SIG-M5 treated with dmso at 0.1 percent for 504 hours (cell line): Measurements from ENCODE around the gene PYGM.
"Not testable (repeated sequence)": the region's sequence is repeated elsewhere in the genome, so short reads cannot be mapped to it uniquely, and the experiment has no call there.

ENCODE experiments used
- DNase-seq: peaks from one replicate; lab custom pipeline; 2025; ENCODE audit not compliant: unreplicated experiment; lab: John Stamatoyannopoulos, UW

PYGM gene

GRCh38 chr11:64718780-64719124 lies 41.0 kb downstream of the PYGM start:
- DNase-seq, result no peak

- no peak for DNase-seq
Measured at GRCh38 chr11:64718084-64718779, 41.5 kb downstream of the PYGM start.

GRCh38 chr11:64717268-64717578 lies 42.6 kb downstream of the PYGM start:
- DNase-seq, result no peak

GRCh38 chr11:64716473-64717267 lies 43.1 kb downstream of the PYGM start:
- no peak for DNase-seq

- no peak for DNase-seq
Measured at GRCh38 chr11:64715756-64716472, 43.9 kb downstream of the PYGM start.

GRCh38 chr11:64715110-64715509 lies 44.7 kb downstream of the PYGM start:
- DNase-seq, result no peak

GRCh38 chr11:64714666-64715065 lies 45.1 kb downstream of the PYGM start:
- no peak for DNase-seq

- DNase-seq, result no peak
Measured at GRCh38 chr11:64713781-64714363, 45.9 kb downstream of the PYGM start.

GRCh38 chr11:64713016-64713707 lies 46.6 kb downstream of the PYGM start:
- DNase-seq, result no peak

- DNase-seq, result no peak
Measured at GRCh38 chr11:64712430-64713015, 47.3 kb downstream of the PYGM start.

- DNase-seq, result no peak
Measured at GRCh38 chr11:64711956-64712362, 47.8 kb downstream of the PYGM start.

GRCh38 chr11:64711138-64711955 lies 48.4 kb downstream of the PYGM start:
- DNase-seq, result no peak

GRCh38 chr11:64710418-64711137 lies 49.2 kb downstream of the PYGM start:
- DNase-seq, result no peak

- DNase-seq, result no peak
Measured at GRCh38 chr11:64705501-64705900, 54.3 kb downstream of the PYGM start.

GRCh38 chr11:64703048-64703447 lies 56.7 kb downstream of the PYGM start:
- DNase-seq, result no peak

- not testable (repeated sequence) for DNase-seq
Measured at GRCh38 chr11:64701956-64702355, 57.8 kb downstream of the PYGM start.

GRCh38 chr11:64698427-64698826 lies 61.3 kb downstream of the PYGM start:
- DNase-seq, result no peak

GRCh38 chr11:64697663-64698375 lies 62.0 kb downstream of the PYGM start:
- DNase-seq, result no peak
